GM18907 (cell line): ENCODE results near the gene TOE1.
"Not testable (repeated sequence)": the region's sequence is repeated elsewhere in the genome, so short reads cannot be mapped to it uniquely, and the experiment has no call there.

Experiments
- ATAC-seq: cut with Tn5 transposase; IDR thresholded peaks from one replicate; pipeline ENCODE4 v1.9.1; 2021; ENCODE audit warnings: mild to moderate bottlenecking, moderate library complexity; ENCODE audit not compliant: unreplicated experiment

TOE1 gene

GRCh38 chr1:45354838-45355237, 14.9 kb downstream of the TOE1 start:
- ATAC-seq: no peak

GRCh38 chr1:45355683-45356082, 15.7 kb downstream of the TOE1 start:
- no peak for ATAC-seq

GRCh38 chr1:45356186-45356585, 16.2 kb downstream of the TOE1 start:
- ATAC-seq: no peak

- no peak for ATAC-seq
Observed at GRCh38 chr1:45359882-45360513, 20.0 kb downstream of the TOE1 start.

- not testable (repeated sequence) for ATAC-seq
Observed at GRCh38 chr1:45360981-45361380, 21.0 kb downstream of the TOE1 start.

- ATAC-seq: no peak
Observed at GRCh38 chr1:45364294-45364693, 24.3 kb downstream of the TOE1 start.

- ATAC-seq: no peak
Observed at GRCh38 chr1:45365051-45365450, 25.1 kb downstream of the TOE1 start.

GRCh38 chr1:45370575-45370974, 30.6 kb downstream of the TOE1 start:
- peak; percentile 57 for ATAC-seq

GRCh38 chr1:45373573-45373972, 33.6 kb downstream of the TOE1 start:
- no peak for ATAC-seq

- ATAC-seq: no peak
Observed at GRCh38 chr1:45375104-45376090, 35.4 kb downstream of the TOE1 start.

GRCh38 chr1:45378184-45378583, 38.2 kb downstream of the TOE1 start:
- no peak for ATAC-seq

- ATAC-seq: no peak
Observed at GRCh38 chr1:45379524-45379923, 39.6 kb downstream of the TOE1 start.

GRCh38 chr1:45380125-45380524, 40.2 kb downstream of the TOE1 start:
- no peak for ATAC-seq

- ATAC-seq: no peak
Observed at GRCh38 chr1:45380730-45381129, 40.8 kb downstream of the TOE1 start.

- ATAC-seq: no peak
Observed at GRCh38 chr1:45381243-45381642, 41.3 kb downstream of the TOE1 start.

- ATAC-seq: no peak
Observed at GRCh38 chr1:45383191-45383590, 43.2 kb downstream of the TOE1 start.

GRCh38 chr1:45384213-45384612, 44.2 kb downstream of the TOE1 start:
- not testable (repeated sequence) for ATAC-seq

GRCh38 chr1:45385302-45385701, 45.3 kb downstream of the TOE1 start:
- no peak for ATAC-seq

- no peak for ATAC-seq
Observed at GRCh38 chr1:45386219-45386618, 46.2 kb downstream of the TOE1 start.
